Measurements from ENCODE around the gene ARNT2.

DNA sequence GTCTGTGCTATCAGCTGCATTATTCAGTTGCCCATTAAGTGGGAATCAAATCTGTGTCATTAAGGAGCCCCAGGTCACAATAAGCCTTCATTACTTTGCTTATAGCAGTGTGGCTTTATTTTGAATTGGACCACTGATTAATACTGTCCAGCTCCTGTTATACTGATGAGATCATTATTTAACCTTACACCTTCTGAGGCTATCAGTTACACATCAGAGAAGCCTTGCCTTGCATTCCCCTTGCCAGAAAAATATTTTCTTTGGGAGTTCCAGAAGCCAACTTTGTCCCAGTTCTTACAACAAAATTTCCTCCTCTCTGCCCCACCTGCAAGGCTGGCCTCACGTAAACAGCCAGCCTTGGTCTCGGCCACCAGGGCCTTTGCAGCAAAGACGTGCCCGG is 29.7 kb upstream of the ARNT2 start:
- no peak for TF ChIP-seq POLR2AphosphoS5 (IDR thresholded peaks at IDR 0.05)
- TF ChIP-seq, protein P1, sequence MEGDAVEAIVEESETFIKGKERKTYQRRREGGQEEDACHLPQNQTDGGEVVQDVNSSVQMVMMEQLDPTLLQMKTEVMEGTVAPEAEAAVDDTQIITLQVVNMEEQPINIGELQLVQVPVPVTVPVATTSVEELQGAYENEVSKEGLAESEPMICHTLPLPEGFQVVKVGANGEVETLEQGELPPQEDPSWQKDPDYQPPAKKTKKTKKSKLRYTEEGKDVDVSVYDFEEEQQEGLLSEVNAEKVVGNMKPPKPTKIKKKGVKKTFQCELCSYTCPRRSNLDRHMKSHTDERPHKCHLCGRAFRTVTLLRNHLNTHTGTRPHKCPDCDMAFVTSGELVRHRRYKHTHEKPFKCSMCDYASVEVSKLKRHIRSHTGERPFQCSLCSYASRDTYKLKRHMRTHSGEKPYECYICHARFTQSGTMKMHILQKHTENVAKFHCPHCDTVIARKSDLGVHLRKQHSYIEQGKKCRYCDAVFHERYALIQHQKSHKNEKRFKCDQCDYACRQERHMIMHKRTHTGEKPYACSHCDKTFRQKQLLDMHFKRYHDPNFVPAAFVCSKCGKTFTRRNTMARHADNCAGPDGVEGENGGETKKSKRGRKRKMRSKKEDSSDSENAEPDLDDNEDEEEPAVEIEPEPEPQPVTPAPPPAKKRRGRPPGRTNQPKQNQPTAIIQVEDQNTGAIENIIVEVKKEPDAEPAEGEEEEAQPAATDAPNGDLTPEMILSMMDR (IDR thresholded peaks at IDR 0.05) = no peak
